Measurements from ENCODE around the gene TTLL10. TPM values are rescaled to one million over a fixed set of nuclear protein-coding genes. Genes with fewer than 3 reads are reported as not detected.

The TTLL10 gene
- total RNA-seq, 4 donors from 2014 or later = not detected

GRCh38 chr1:1167398-1167821 is 6.3 kb upstream of the TTLL10 start:
- no peak for DNase-seq (ENCODE audit: low spot score in 2 of 2)
- no peak for TF ChIP-seq CTCF (IDR thresholded peaks at IDR 0.05)
- TF ChIP-seq POLR2A (IDR thresholded peaks at IDR 0.05) = no peak
- H3K4me3 ChIP-seq (ENCODE audit: low read depth, poor library complexity, severe bottlenecking) = no peak overlapping the region
- intact Hi-C loops (cut with DNase I; ENCODE audit: low total_unique reads) = no loop called here
- 83 to 100% methylated on average over 2 to 18 of the region's 20 CpGs for WGBS, 2 donors

GRCh38 chr1:1167841-1168450 is 5.7 kb upstream of the TTLL10 start:
- WGBS, 2 donors = 75 to 76% methylated on average over 15 to 36 of the region's 36 CpGs
- no peak for TF ChIP-seq CTCF (IDR thresholded peaks at IDR 0.05)
- no peak for TF ChIP-seq POLR2A (IDR thresholded peaks at IDR 0.05)
- no peak overlapping the region for H3K4me3 ChIP-seq (ENCODE audit: low read depth, poor library complexity, severe bottlenecking)
- DNase-seq (ENCODE audit: low spot score in 2 of 2) = no peak
- intact Hi-C loops (cut with DNase I; ENCODE audit: low total_unique reads) = no loop called here

- no peak overlapping the region for H3K4me3 ChIP-seq (ENCODE audit: low read depth, poor library complexity, severe bottlenecking)
- TF ChIP-seq POLR2A (IDR thresholded peaks at IDR 0.05) (no peak), CTCF (IDR thresholded peaks at IDR 0.05) (no peak)
- WGBS, 2 donors = 78 to 79% methylated on average over 19 to 30 of the region's 37 CpGs
- intact Hi-C loops (cut with DNase I; ENCODE audit: low total_unique reads) = no loop called here
- no peak for DNase-seq (ENCODE audit: low spot score in 2 of 2)
Observed at GRCh38 chr1:1168451-1169411, 4.9 kb upstream of the TTLL10 start.

GRCh38 chr1:1169429-1170214 is 4.1 kb upstream of the TTLL10 start:
- no peak for TF ChIP-seq CTCF (IDR thresholded peaks at IDR 0.05)
- no peak for TF ChIP-seq POLR2A (IDR thresholded peaks at IDR 0.05)
- no peak for DNase-seq (ENCODE audit: low spot score in 2 of 2)
- WGBS, 2 donors = 64 to 73% methylated on average over 18 to 31 of the region's 32 CpGs
- intact Hi-C loops (cut with DNase I; ENCODE audit: low total_unique reads) = no loop called here
- no peak overlapping the region for H3K4me3 ChIP-seq (ENCODE audit: low read depth, poor library complexity, severe bottlenecking)

- DNase-seq (ENCODE audit: low spot score in 2 of 2) = no peak
- H3K4me3 ChIP-seq (ENCODE audit: low read depth, poor library complexity, severe bottlenecking) = no peak overlapping the region
- intact Hi-C loops (cut with DNase I; ENCODE audit: low total_unique reads) = no loop called here
- TF ChIP-seq CTCF (IDR thresholded peaks at IDR 0.05) = no peak
- TF ChIP-seq POLR2A (IDR thresholded peaks at IDR 0.05) = no peak
- WGBS, 2 donors = 53 to 59% methylated on average over 21 to 26 of the region's 26 CpGs
Observed at GRCh38 chr1:1170215-1171091, 3.2 kb upstream of the TTLL10 start.
